Ishikawa (cell line): ENCODE data around the gene SV2B.

Experiments
- CEBPB ChIP-seq: IDR thresholded peaks from 2 replicates; pipeline ENCODE4 v1.6.1; 2012
- CREB1 ChIP-seq: IDR thresholded peaks from 2 replicates; pipeline ENCODE4 v1.6.1; 2012; ENCODE audit warnings: low read depth
- EGR1 ChIP-seq: IDR thresholded peaks from 2 replicates; pipeline ENCODE4 v1.6.1; 2012
- EP300 ChIP-seq: IDR thresholded peaks from 2 replicates; pipeline ENCODE4 v1.6.1; 2012; ENCODE audit warnings: borderline replicate concordance
- FOXM1 ChIP-seq: IDR thresholded peaks from 2 replicates; pipeline ENCODE4 v1.6.1; 2012; ENCODE audit warnings: low read depth, borderline replicate concordance
- NFIC ChIP-seq: IDR thresholded peaks from 2 replicates; pipeline ENCODE4 v1.6.1; 2012
- RAD21 ChIP-seq: IDR thresholded peaks from 2 replicates; pipeline ENCODE4 v1.6.1; 2012; ENCODE audit warnings: low read depth
- TAF1 ChIP-seq: IDR thresholded peaks from 2 replicates; pipeline ENCODE4 v1.6.1; 2012; ENCODE audit warnings: low read depth, mild to moderate bottlenecking
- TCF12 ChIP-seq: IDR thresholded peaks from 2 replicates; pipeline ENCODE4 v1.6.1; 2012; ENCODE audit warnings: low read depth
- TEAD4 ChIP-seq: IDR thresholded peaks from 2 replicates; pipeline ENCODE4 v1.6.1; 2012
- YY1 ChIP-seq: IDR thresholded peaks from 2 replicates; pipeline ENCODE4 v1.6.1; 2012; ENCODE audit warnings: low read depth
- ZBTB7A ChIP-seq: IDR thresholded peaks from 2 replicates; pipeline ENCODE4 v1.6.1; 2012; ENCODE audit warnings: low read depth
- TF ChIP-seq, protein P1 (sequence below): IDR thresholded peaks from 2 replicates; pipeline ENCODE4 v1.6.1; 2012
- TF ChIP-seq, protein P2 (sequence below): IDR thresholded peaks from 2 replicates; pipeline ENCODE4 v1.6.1; 2012
- TF ChIP-seq, protein P3 (sequence below): IDR thresholded peaks from 2 replicates; pipeline ENCODE4 v1.6.1; 2012; ENCODE audit warnings: low read depth, mild to moderate bottlenecking

Gene SV2B

DNA sequence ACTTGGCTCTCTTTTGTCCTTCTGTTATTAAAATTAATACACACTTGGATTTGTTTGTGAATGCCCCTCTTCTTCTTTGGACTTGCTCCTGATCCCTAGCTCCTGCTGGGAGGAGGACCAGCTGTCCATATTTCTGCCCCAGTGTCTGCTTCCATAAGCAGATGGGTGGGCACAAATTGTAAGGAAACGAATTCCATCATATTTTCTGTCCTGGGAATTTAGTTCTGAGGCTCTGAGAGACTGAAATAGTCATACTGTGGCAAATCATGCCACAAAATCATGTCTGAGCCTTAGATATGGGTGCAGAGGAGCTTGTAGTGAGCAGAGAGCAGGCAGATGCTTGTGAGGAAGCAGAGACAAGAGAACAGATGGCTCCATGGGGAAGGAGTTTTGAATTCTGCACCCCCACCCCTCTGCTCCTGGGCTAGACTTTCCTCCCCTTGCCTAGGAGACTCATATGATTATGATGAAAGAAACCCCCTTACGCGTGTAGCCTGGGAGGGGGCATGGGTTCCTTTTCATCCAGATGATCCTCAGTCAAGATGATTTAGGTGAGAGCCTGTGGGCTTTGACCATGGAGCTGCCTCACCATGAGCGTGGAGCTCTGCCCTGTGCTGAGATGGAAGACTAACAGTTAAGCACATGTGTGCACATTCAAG lies 50.6 kb downstream of the SV2B start:
- no peak for TF ChIP-seq CREB1
- TF ChIP-seq TAF1 = no peak
- TF ChIP-seq, protein P1, sequence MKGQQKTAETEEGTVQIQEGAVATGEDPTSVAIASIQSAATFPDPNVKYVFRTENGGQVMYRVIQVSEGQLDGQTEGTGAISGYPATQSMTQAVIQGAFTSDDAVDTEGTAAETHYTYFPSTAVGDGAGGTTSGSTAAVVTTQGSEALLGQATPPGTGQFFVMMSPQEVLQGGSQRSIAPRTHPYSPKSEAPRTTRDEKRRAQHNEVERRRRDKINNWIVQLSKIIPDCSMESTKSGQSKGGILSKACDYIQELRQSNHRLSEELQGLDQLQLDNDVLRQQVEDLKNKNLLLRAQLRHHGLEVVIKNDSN = no peak
- no peak for TF ChIP-seq TEAD4
- TF ChIP-seq YY1 = no peak
- no peak for TF ChIP-seq ZBTB7A
- TF ChIP-seq NFIC = no peak
- no peak for TF ChIP-seq TCF12
- TF ChIP-seq, protein P2, sequence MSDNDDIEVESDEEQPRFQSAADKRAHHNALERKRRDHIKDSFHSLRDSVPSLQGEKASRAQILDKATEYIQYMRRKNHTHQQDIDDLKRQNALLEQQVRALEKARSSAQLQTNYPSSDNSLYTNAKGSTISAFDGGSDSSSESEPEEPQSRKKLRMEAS = no peak
- TF ChIP-seq EP300 = no peak
- no peak for TF ChIP-seq FOXM1
- TF ChIP-seq, protein P3, sequence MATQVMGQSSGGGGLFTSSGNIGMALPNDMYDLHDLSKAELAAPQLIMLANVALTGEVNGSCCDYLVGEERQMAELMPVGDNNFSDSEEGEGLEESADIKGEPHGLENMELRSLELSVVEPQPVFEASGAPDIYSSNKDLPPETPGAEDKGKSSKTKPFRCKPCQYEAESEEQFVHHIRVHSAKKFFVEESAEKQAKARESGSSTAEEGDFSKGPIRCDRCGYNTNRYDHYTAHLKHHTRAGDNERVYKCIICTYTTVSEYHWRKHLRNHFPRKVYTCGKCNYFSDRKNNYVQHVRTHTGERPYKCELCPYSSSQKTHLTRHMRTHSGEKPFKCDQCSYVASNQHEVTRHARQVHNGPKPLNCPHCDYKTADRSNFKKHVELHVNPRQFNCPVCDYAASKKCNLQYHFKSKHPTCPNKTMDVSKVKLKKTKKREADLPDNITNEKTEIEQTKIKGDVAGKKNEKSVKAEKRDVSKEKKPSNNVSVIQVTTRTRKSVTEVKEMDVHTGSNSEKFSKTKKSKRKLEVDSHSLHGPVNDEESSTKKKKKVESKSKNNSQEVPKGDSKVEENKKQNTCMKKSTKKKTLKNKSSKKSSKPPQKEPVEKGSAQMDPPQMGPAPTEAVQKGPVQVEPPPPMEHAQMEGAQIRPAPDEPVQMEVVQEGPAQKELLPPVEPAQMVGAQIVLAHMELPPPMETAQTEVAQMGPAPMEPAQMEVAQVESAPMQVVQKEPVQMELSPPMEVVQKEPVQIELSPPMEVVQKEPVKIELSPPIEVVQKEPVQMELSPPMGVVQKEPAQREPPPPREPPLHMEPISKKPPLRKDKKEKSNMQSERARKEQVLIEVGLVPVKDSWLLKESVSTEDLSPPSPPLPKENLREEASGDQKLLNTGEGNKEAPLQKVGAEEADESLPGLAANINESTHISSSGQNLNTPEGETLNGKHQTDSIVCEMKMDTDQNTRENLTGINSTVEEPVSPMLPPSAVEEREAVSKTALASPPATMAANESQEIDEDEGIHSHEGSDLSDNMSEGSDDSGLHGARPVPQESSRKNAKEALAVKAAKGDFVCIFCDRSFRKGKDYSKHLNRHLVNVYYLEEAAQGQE = no peak
- no peak for TF ChIP-seq RAD21
- no peak for TF ChIP-seq EGR1
- no peak for TF ChIP-seq CEBPB

DNA sequence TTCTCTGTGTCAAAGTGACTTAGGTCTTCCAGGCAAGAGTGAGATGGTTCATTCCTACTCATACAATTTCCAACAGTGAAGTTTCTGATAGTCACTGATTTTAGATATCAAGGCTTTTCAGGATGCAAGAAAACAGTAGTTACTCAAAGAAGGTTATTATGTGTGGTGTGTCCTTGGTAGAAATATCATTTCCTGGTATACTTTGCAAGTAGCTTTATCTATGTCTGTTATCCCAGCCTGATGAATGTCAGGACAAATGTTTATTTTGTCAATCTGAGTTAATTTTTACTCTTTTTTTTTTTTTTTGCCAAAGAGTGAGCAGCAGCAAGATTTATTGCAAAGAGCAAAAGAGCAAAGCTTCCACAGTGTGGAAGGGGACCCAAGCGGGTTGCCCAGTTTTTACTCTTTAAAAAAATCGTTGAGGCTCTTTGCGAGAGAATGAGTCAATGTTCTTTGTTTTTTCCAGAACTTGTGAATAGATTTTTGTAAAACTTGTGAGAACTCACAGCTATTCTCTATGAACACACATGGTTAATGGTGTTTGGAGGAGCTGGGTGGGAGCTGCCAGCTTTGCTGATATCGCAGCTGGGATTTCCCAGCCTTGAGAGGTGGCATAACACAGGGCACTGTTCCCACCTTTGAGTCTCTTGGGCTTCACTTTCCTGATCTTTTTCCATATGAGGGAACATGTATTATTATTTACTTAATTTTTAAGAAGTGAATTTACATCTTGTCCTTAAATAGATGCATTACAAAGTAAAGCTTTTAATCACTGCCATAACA lies 51.9 kb downstream of the SV2B start:
- TF ChIP-seq EGR1 (no peak), NFIC (no peak), TEAD4 (no peak), FOXM1 (no peak), EP300 (no peak)
- TF ChIP-seq, protein P2 = no peak

DNA sequence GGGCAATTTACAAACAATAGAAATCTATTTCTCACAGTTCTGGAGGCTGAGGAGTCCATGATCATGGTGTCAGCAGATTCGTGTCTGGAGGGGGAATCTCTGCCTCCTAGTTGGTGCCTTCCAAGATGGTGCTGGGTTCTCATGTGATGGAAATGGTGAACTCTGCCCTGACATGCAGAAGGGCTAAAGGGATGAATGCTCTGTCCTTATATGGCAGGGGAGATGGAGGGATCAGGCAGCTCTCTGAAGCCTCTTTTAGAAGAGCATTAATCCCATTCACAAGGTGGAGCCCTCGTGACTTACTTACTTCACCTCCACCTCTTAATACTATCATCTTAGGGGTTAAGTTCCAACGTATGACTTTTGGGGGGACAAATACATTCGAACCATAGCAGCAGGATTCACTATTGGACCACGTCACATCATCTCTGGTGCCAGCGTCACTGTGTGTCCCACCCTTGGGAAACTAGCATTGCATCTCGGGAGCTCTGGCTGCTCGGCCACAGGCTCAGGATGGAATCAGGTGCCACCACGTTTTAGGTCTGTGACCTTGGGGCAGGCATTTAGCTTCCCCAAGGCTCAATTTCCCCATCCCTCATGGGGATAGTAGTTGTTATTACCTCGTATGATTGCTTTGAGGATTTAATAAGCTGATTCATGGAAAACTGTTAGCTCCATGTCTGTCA lies 53.0 kb downstream of the SV2B start:
- TF ChIP-seq TAF1 (no peak), YY1 (no peak), EGR1 (no peak), EP300 (no peak), CEBPB (no peak), NFIC (no peak), TEAD4 (no peak), TCF12 (no peak), CREB1 (no peak), ZBTB7A (no peak), RAD21 (no peak), FOXM1 (no peak)
- TF ChIP-seq, protein P2 = no peak
- TF ChIP-seq, protein P3 = no peak
- TF ChIP-seq, protein P1 = no peak

DNA sequence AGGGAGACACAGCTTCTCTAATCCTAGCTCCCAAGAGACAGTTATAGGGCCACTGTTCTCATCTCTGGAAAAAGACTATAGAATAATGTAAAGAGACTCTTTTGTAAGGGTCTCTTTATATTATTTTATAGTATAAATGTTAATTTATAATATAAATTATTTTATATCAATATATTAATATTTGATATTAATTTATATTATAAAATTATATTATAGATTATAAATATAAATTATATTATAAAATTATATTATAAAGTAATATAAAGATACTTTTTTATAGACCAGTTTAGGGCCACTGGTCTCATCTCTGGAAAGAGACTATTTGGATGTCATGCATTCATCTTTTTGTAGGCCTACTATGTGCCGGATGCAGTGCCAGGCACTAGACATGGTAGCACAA lies 53.9 kb downstream of the SV2B start:
- TF ChIP-seq NFIC (no peak), FOXM1 (no peak), TCF12 (no peak), CEBPB (no peak), ZBTB7A (no peak), TEAD4 (no peak), EGR1 (no peak), CREB1 (no peak), EP300 (no peak), YY1 (no peak)
- TF ChIP-seq, protein P1 = no peak
- TF ChIP-seq, protein P3 = no peak
- TF ChIP-seq, protein P2 = no peak
